ENCODE data around the gene TPX2.

TPX2 gene

DNA sequence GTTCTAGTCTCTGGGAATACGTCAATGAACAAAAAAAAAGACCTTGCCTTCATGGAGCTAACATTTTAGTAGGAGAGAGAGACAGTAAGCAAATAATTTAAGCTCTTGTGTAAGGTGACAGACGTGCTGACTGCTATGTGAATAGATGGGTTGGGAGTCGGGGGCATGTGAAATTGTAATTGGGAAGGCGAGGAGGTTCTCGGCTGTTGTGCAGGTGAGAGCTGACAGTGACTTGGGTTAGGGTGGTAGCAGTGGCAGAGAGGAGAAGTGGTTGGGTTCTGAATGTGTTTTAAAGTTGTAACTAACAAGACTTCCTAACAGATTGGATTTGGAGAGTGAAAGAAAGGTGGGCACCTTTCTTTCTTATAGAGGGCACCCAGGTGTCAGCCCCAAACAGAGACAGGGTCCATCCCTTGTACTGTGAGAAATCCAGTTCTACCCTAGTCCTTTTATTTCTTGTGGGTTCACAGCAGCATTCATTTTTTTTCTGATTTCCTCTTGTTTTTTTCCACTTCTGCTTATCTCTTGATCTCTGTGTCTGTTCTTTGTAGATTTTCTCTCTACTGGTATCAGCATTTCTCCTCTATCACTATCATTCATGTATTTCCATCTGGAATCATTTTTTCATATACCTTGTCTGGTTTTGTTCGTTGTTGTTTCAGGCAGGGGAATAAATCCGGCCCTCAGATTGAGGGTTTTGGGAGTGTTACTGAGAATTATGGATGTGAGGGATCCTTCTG is 64.6 kb downstream of the TPX2 start:
- DNase-seq (ENCODE audit: low read depth), result no peak
- H3K4me3 ChIP-seq (ENCODE audit: low read depth, low read length), result no peak overlapping the region
- TF ChIP-seq, protein P1, sequence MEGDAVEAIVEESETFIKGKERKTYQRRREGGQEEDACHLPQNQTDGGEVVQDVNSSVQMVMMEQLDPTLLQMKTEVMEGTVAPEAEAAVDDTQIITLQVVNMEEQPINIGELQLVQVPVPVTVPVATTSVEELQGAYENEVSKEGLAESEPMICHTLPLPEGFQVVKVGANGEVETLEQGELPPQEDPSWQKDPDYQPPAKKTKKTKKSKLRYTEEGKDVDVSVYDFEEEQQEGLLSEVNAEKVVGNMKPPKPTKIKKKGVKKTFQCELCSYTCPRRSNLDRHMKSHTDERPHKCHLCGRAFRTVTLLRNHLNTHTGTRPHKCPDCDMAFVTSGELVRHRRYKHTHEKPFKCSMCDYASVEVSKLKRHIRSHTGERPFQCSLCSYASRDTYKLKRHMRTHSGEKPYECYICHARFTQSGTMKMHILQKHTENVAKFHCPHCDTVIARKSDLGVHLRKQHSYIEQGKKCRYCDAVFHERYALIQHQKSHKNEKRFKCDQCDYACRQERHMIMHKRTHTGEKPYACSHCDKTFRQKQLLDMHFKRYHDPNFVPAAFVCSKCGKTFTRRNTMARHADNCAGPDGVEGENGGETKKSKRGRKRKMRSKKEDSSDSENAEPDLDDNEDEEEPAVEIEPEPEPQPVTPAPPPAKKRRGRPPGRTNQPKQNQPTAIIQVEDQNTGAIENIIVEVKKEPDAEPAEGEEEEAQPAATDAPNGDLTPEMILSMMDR (IDR thresholded peaks at IDR 0.05; ENCODE audit: low read depth, low read length, missing control alignments), result no peak

DNA sequence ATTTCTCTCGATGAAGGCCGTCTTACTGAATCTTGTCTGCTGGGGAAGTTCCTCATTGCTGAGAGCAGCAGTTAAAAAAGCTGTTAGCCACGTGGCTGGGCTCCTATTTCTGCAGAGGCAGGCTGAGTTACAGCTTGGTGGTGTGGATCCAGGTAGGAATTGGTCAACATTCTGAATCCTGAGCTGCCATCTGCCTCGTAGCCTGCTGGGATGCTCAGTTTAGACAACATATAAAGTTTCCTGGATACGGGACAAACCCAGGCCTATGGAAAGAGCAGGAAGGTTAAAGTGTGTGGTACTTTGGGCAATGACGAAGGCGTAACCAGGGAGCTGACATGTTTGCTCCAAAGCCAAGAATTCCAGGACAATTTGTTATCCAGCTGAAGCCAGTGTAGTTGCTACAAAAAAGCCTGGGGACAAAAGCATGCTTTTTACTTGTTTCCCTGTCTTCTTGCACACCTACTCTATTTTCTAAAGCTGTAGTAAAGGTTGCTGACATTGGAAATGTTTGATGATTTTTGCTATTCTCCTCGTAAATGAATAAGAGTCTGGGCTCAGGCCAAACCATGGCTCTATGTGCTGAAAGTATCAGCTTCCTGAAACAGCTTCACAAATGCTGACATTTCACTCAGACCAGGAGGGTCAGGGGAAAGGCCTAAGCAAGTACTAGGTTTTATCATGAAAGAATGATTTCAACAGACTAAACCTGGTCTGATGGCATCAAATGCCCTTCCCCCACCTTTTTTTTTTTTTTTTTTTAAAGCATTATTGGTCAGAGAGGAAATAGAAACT is 67.7 kb downstream of the TPX2 start:
- H3K4me3 ChIP-seq (ENCODE audit: low read depth, low read length), result no peak overlapping the region
- TF ChIP-seq, protein P1 (IDR thresholded peaks at IDR 0.05; ENCODE audit: low read depth, low read length, missing control alignments), result no peak
- no peak for DNase-seq (ENCODE audit: low read depth)

DNA sequence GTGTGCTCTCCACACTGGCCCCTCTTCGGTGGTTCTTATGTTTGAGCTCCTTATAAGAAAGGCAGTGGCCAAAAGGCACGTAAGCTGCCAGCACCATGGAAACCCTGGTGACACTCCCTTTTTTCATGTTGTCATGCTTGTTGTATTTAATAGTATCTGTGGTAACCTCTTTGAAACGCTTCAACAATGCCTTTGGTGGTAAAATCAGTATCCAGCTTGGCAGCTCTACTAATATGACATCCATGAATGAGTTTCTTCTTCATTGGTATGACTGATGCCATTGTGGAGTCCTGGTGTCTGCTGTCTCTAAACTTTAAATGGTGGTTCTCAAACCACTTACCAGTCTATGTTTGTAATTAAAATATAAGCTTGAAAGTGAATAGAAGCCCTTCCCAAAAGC is 69.4 kb downstream of the TPX2 start:
- H3K4me3 ChIP-seq (ENCODE audit: low read depth, low read length), result no peak overlapping the region
- TF ChIP-seq, protein P1 (IDR thresholded peaks at IDR 0.05; ENCODE audit: low read depth, low read length, missing control alignments), result no peak
- no peak for DNase-seq (ENCODE audit: low read depth)

DNA sequence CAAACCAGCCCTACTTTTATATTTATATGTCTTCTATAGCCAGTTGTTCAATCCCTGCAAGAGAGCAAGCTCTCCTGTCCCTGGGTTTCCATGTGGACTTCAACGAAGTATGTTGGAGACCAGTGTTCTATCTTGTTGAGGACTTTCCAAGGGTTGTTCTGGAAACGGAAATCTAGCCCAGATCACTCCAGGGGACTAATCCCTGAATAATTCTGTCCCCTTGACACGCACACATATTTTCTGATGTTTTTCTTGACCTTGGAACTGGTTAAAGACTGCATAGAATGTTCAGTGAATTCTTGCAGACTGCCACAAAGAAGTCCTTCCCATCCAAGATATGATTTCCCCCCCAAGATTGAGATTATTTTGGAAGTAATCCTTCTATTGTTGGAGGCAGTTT is 70.6 kb downstream of the TPX2 start:
- no peak overlapping the region for H3K4me3 ChIP-seq (ENCODE audit: low read depth, low read length)
- TF ChIP-seq, protein P1 (IDR thresholded peaks at IDR 0.05; ENCODE audit: low read depth, low read length, missing control alignments), result no peak

DNA sequence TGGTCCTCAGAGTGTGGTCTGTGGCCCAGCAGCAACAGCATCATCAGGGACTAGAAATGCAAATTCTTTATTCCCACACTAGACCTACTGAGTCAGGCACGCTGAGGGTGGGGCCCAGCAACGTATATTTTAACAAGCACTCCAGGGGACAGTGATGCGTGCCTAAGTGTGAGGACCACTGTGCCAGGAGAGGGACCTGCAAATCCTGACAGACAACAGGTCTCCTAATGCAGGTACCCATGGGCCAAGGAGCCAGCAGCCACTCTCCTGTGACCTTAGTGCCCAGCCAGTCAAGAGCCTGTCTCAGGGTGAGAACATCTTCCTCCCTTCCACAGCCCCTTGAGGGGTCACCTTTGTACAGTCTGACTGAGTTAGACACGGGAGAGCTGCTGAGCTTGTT is 72.1 kb downstream of the TPX2 start:
- no peak for DNase-seq (ENCODE audit: low read depth)
- no peak overlapping the region for H3K4me3 ChIP-seq (ENCODE audit: low read depth, low read length)
- TF ChIP-seq, protein P1 (IDR thresholded peaks at IDR 0.05; ENCODE audit: low read depth, low read length, missing control alignments), result no peak

More for the DNA sequence above, 70.6 kb downstream of the TPX2 start:
- DNase-seq (ENCODE audit: low read depth), result no peak

DNA sequence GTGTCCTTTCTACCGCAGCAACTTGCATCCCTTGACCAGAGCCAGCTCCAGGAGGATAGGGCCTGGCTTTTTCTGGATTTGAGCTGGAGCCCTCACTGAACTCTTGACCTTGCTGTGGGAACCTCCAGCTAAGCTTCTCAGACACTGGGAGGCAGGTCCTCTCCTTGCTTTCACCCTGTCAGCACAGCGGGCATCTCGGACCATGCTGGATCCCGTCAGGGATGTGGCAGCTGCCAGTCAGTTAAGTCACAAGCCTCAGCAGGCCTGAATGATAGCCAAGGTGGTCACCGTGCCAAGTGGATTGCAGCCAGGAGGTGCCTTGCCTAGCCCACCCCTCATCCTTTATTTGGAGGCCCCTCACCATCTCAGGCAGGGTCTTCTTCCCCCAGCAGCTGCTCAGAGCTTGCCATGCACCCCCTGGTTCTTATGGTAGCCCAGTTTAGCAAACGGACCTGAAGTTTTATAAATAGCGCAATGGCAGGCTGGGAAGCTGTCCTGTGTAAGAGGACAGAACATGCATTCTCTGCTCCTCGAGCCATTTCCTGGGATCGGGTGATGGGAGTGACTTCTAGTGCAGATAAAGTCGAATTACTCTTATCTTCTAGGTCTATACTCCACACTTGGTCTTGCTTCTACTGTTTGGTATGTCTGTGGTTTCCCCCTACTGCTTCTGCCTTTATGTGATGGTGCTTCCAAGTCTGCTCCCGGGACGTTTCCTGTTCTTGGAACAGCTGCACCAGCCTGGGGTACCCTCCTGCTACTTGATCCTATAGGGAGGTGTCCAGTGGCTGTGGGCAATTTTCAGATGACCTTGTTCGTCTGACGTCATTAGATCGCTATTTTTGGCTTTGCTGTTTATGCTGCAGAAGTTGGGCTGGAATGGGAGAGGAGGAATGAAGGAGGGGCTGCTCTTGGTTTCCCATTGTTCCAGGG is 73.0 kb downstream of the TPX2 start:
- TF ChIP-seq, protein P1 (IDR thresholded peaks at IDR 0.05; ENCODE audit: low read depth, low read length, missing control alignments), result no peak
- no peak for DNase-seq (ENCODE audit: low read depth)

More for the DNA sequence above, 73.0 kb downstream of the TPX2 start:
- no peak overlapping the region for H3K4me3 ChIP-seq (ENCODE audit: low read depth, low read length)
